ENCODE data around the gene ANXA11.

The ANXA11 gene

DNA sequence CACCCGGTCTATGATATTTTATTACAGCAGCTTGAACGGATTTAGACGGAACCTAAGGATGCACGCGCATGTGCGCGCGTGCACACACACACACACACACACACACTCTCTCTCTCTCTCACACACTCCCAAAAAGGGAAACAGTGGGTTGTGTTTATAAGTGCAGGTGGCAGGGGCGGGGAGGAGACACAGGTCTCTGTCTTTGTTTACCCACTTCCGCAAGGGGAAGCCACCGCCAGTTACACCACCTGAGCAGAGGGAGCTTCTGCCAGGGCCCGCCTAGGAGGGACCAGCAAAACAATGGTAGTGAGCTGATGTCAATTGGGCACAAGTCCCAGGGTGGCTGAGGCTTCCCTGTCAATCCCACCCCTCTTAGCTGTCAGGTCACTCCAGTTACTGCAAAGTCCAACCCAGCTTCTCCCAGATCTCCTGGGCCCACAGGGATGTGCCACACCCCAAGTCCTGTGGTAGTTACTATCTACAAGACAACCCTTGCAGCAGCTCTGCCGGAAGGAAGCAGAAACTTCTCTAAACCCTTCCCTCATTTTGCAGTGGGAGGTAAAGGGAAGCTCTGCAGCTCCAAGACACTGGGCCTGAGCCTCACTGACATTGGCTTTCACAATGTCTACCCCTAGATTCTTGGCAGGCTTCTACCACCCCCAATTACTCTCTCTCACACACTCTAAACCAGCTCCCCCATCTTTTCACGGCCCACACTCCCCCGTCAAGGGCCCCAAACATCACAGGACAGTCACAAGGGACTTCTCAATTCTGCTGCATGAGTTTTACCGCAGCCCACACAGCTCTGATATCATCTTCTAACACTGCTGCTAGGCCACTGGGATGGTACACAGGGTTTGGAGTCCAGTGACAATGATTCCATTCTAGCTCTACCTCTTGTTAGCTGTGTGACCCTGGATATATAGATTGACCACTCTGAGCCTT, 17.6 kb downstream of the ANXA11 start:
- no peak for DNase-seq (ENCODE audit: low spot score)

DNA sequence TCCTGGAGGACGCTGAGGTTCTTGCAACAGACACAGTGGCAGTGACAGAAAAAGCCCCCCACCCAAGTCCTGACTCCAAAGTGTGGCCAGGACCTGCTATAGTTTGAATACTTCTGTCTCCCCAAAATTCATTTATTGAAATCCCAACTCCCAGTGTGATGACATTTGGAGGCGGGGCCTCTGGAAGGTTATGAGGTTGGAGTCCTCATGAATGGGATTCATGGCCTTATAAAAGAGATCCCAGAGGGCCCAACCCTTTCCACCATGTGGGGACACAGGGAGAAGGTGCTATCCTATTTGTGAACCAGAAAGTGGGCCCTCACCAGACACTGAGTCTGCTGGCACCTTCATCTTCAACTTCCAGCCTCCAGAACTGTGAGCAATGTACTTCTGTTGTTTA, 18.3 kb downstream of the ANXA11 start:
- DNase-seq (ENCODE audit: low spot score) = no peak

DNA sequence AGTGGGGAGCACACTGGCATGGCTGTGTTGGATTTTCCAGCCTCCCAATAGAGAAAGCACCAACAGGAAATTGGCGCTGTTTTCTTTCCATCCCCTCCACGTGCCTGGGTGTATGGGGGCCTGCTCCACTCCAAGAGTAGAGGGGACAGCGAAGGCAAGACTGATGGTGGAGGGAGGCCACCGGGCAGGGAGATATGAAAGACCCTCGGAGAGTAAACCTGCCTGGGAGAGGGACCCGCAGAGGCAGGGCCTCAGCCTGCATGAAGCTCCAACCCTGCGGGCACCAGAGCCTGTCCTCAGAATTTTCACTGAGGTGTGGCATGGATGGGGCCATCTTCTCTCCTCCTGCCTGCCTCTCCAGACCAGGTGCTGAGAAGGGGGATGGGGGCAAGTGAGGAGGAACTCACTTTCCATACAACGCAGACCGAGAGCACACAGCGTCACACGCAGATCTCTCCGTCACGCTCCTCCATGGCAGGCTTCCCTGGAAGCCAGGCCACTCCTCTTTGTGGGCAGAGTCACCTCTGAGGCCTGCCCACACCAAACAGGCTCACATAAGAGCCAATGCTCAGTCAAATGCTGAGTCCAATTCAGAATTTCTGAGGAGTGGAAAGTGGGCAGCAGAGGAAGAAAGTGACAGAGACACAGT, 18.8 kb downstream of the ANXA11 start:
- DNase-seq (ENCODE audit: low spot score) = no peak

DNA sequence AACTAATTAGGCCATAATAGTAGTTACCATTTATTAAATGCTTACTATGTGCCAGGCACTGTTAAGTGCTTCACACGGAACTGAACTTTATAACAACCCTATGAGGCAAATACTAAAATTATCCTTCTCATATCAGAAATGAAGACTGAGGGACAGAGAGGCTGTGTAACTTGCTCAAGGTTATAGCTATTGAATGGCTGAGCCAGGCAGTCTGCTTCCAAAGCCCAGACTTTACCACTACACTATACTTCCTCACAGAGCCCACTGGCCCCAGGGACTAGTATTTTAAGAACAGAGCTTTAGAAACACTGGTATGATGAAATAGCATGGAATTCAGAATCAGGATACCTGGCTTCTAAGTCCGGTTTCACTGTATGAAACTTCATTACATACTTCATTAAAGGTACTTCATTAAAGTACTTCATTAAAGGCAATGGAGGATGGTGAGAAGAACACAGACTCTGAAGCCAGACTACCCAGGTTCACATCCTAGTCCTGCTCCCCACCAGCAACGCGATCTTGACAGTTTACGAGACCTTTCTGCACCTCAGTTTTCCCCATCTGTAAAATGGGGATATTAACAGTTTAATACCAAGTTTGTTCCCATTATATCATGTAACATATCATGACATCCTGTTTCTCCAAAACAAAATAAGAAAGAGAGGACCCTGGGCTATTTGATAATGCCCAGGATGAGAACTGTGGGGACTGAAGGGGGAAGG, 19.6 kb downstream of the ANXA11 start:
- no peak for DNase-seq (ENCODE audit: low spot score)

DNA sequence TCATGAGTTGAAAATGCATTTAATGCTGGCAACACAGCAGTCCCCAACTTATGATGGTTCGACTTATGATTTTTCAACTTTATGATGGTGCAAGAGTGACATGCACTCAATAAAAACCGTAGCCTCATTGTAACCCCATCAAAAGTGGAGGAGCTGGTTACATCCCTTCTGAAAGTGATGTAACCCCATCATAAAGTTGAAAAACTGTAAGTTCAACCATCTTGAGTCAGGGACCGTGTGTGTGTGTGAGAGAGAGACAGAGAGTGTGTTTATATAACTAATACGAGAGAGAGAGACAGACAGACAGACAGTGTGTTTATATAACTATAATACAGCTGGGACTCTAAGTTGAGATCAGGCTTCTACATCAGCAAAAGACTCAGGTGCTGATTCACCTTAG, 21.0 kb downstream of the ANXA11 start:
- no peak for DNase-seq (ENCODE audit: low spot score)

DNA sequence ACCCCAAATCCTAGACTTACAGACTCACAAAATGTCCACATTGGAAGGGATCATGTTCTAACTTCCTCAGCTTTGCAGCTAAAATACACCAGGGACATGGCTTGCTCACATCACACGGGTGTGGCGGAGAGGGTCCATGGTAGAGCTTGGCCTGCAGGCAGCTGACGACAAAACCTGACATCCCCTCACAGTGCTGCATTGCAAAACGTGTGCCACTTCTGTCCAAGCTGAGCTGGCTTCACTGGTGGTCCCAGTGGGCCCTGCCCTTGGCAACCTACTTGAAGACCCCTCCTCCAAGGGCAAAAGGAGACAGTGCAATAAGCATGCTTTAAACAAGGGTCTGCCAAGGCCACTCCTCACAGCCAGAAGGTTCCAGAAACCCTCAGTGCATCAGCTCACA, 21.9 kb downstream of the ANXA11 start:
- DNase-seq (ENCODE audit: low spot score) = no peak

GRCh38 chr10:80182986-80183385, 22.4 kb downstream of the ANXA11 start:
- DNase-seq (ENCODE audit: low spot score) = no peak

- DNase-seq (ENCODE audit: low spot score) = peak; percentile 43
Observed at GRCh38 chr10:80177781-80178636, 27.3 kb downstream of the ANXA11 start.

- DNase-seq (ENCODE audit: low spot score) = no peak
Observed at GRCh38 chr10:80176526-80176925, 28.8 kb downstream of the ANXA11 start.

DNA sequence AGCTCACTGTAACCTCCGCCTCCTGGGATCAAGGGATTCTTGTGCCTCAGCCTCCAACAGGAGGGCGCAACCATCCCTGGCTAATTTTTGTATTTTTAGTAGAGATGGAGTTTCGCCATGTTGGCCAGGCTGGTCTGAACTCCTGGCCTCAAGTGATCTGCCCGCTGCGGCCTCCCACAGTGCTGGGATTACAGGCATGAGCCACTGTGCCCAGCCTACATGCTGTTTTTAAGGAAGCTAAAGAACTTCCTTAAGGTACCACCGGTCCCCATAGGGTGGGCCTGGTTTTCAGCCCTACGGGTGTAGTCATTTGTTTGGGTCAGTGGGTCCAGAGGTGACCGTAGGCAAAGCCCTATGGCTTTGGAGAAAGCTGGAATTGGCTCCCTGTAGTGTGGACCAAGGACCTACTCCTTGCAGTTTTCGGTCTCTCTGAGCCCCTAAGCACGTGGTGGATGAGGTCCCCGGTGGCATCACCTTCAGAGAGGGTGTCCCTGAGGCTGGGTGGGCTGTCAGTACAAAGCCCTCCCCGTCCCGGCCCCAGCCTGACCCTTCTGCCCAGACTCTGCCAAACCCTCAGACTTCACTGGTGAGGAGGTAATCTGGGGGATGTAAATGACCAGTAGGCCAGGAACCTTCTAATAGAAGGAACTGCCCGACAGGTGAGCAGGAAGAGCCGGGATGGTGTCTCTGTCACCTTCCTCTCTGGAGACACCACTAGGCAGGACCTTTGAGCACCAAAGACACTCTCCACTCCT, 30.5 kb downstream of the ANXA11 start:
- no peak for DNase-seq (ENCODE audit: low spot score)

DNA sequence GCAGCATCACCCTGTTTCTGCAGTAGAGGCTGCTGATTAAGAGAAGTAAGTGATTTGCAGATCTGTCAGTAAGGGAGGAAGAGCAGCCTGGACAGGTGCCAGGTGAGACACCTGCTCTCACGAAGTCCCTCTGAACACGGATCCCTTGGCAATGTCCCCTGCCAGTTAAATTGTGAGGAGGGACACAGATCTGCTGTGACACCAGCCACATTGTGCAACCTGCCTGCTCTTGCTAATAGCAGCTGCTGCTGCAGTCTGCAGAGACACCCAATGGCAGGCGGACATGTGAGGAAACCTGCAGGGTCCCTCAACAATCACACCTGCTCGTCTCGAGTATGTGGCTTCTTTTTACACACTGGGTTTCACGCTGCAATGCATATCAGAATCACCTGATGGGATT, 31.9 kb downstream of the ANXA11 start:
- no peak for DNase-seq (ENCODE audit: low spot score)

GRCh38 chr10:80172896-80173295, 32.4 kb downstream of the ANXA11 start:
- no peak for DNase-seq (ENCODE audit: low spot score)

DNA sequence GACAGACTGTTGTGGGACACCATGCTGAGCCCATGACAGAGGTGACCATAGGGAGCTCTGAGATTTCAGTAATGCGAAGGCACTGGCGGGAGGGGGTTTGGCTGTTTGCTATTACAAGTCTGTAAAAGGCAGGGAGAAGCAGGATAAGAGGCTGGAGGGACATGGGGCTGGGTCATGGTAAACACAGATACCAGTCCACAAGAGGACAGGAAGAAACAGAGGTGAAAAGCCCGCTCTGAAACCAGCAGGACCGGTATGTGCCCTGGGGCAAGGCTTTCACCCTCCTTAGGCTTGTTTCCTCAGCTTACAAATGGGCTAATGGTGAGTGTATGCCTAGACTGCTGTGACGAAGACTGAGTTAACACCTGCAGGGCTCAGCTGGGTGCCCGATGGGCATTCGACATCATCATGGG, 34.1 kb downstream of the ANXA11 start:
- DNase-seq (ENCODE audit: low spot score) = no peak

DNA sequence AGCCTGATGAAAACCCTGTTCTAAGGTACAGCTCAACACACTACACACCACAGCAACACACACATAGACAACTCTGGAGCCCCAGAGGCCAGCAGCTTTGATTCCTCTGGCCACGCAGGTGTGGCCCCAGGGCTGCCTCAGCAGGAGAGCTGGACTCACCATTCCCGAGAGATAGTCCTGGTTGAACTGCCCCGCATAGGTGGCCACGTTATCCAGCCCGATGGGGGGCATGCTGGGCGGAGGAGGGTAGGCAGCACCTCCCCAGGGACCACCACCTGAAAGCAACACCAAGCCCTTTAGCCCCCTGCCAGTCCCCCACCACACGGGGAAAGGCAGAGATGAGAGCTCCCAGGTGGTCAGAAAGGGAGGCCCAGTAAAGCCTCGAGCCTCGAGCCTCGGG, 34.7 kb downstream of the ANXA11 start:
- no peak for DNase-seq (ENCODE audit: low spot score)

GRCh38 chr10:80170026-80170425, 35.3 kb downstream of the ANXA11 start:
- no peak for DNase-seq (ENCODE audit: low spot score)

- DNase-seq (ENCODE audit: low spot score) = no peak
Observed at GRCh38 chr10:80168679-80169380, 36.5 kb downstream of the ANXA11 start.

- DNase-seq (ENCODE audit: low spot score) = no peak
Observed at GRCh38 chr10:80168162-80168511, 37.2 kb downstream of the ANXA11 start.

- DNase-seq (ENCODE audit: low spot score) = no peak
Observed at GRCh38 chr10:80167471-80168161, 37.7 kb downstream of the ANXA11 start.

GRCh38 chr10:80166581-80167470, 38.5 kb downstream of the ANXA11 start:
- no peak for DNase-seq (ENCODE audit: low spot score)

Measured in hepatic stellate cell (primary cell).